ENCODE measurements around the gene LRP6.
"Not testable (repeated sequence)": the region's sequence is repeated elsewhere in the genome, so short reads cannot be mapped to it uniquely, and the experiment has no call there.

Gene LRP6

GRCh38 chr12:12266873-12267741 lies at the start of gene LRP6:
LRP6 (minus strand) TSS chr12:12267044; CDS start chr12:12266735, 309 bp downstream.
- DNase-seq (ENCODE audit: low read depth) = peak; percentile 95
- peak within 1 kb of the TSS; percentile 86 for H3K4me3 ChIP-seq (replicated peaks; ENCODE audit: low read depth, low read length)
- no peak for TF ChIP-seq CTCF (IDR thresholded peaks at IDR 0.05; ENCODE audit: low read length, missing control alignments)

- no peak for DNase-seq (ENCODE audit: low read depth)
- no peak overlapping the region for H3K4me3 ChIP-seq (replicated peaks; ENCODE audit: low read depth, low read length)
- TF ChIP-seq CTCF (IDR thresholded peaks at IDR 0.05; ENCODE audit: low read length, missing control alignments) = no peak
Measured at GRCh38 chr12:12315838-12316237, 49.0 kb upstream of the LRP6 start.

- DNase-seq (ENCODE audit: low read depth); H3K4me3 ChIP-seq (replicated peaks; ENCODE audit: low read depth, low read length): not testable (repeated sequence)
Measured at GRCh38 chr12:12310695-12311094, 43.9 kb upstream of the LRP6 start.

- no peak for DNase-seq (ENCODE audit: low read depth)
- TF ChIP-seq CTCF (IDR thresholded peaks at IDR 0.05; ENCODE audit: low read length, missing control alignments) = no peak
- no peak overlapping the region for H3K4me3 ChIP-seq (replicated peaks; ENCODE audit: low read depth, low read length)
Measured at GRCh38 chr12:12305568-12306300, 38.9 kb upstream of the LRP6 start.

GRCh38 chr12:12302976-12303375 lies 36.1 kb upstream of the LRP6 start:
- DNase-seq (ENCODE audit: low read depth) = no peak
- no peak for TF ChIP-seq CTCF (IDR thresholded peaks at IDR 0.05; ENCODE audit: low read length, missing control alignments)
- H3K4me3 ChIP-seq (replicated peaks; ENCODE audit: low read depth, low read length) = no peak overlapping the region

GRCh38 chr12:12301122-12301521 lies 34.3 kb upstream of the LRP6 start:
- H3K4me3 ChIP-seq (replicated peaks; ENCODE audit: low read depth, low read length) = no peak overlapping the region
- DNase-seq (ENCODE audit: low read depth) = no peak
- no peak for TF ChIP-seq CTCF (IDR thresholded peaks at IDR 0.05; ENCODE audit: low read length, missing control alignments)

- no peak overlapping the region for H3K4me3 ChIP-seq (replicated peaks; ENCODE audit: low read depth, low read length)
- no peak for TF ChIP-seq CTCF (IDR thresholded peaks at IDR 0.05; ENCODE audit: low read length, missing control alignments)
- no peak for DNase-seq (ENCODE audit: low read depth)
Measured at GRCh38 chr12:12297201-12297830, 30.5 kb upstream of the LRP6 start.
